Endothelial cell of umbilical vein (primary cell): Measurements from ENCODE around the gene RNH1. TPM values are rescaled to one million over a fixed set of nuclear protein-coding genes. Genes with fewer than 3 reads are reported as not detected.

ENCODE experiments used
- BruUV-seq: library from RNA; stranded (reverse); fragments of 400-500 nt; replicated peaks from 2 replicates; lab custom pipeline; 2021; lab: Mats Ljungman, UMichigan
- CTCF ChIA-PET: fragments of 300-600, 350-600 bp; sonication (Branson Sonifier 250); formaldehyde crosslinking; loops from one replicate; lab custom pipeline; 2021; ENCODE audit warnings: antibody characterized with exemption, inconsistent platforms; lab: Charles Lee
- POLR2A ChIA-PET: fragments of 300-600, 350-600 bp; sonication (Branson Sonifier 250); formaldehyde crosslinking; loops from one replicate; lab custom pipeline; 2021; ENCODE audit warnings: antibody characterized with exemption, inconsistent platforms; lab: Charles Lee
- DNase-seq: peaks from one replicate; pipeline ENCODE4 v3.0.0-alpha.2; 2011; ENCODE audit warnings: low read depth, low spot score
- FAIRE-seq: peaks from 2 replicates; lab custom pipeline; 2011; peaks lifted over from hg19 to GRCh38; lab: Jason Lieb, UNC
- H2AFZ ChIP-seq: 2 replicates; pipeline ENCODE4 v1.6.0; 2012; ENCODE audit warnings: low read depth, low read length, control low read depth, inconsistent platforms
- H3K27ac ChIP-seq: 2 replicates; pipeline ENCODE4 v1.5.1; 2011; ENCODE audit warnings: low read depth, mild to moderate bottlenecking, control low read depth, low read length, moderate library complexity; ENCODE audit not compliant: insufficient read depth
- H3K27me3 ChIP-seq, 2 experiments: 2 replicates each; pipeline versions ENCODE4 v1.6.0 to v1.6.1; 2011; ENCODE audit warnings: low read length in 2 of 2, mixed read lengths in 1 of 2; ENCODE audit not compliant: control insufficient read depth in 2 of 2, insufficient read depth in 2 of 2
- H3K36me3 ChIP-seq, 2 experiments: 2 replicates in 1 of 2; 3 replicates in 1 of 2; pipeline ENCODE4 v1.5.1; 2011; ENCODE audit warnings: low read length in 2 of 2, mild to moderate bottlenecking in 1 of 2, moderate library complexity in 1 of 2; ENCODE audit not compliant: control insufficient read depth in 2 of 2, insufficient read depth in 2 of 2; ENCODE audit errors: extremely low read depth in 1 of 2
- H3K4me1 ChIP-seq: 3 replicates; pipeline ENCODE4 v1.5.1; 2011; ENCODE audit warnings: mild to moderate bottlenecking, low read length; ENCODE audit not compliant: control insufficient read depth, insufficient read depth; ENCODE audit errors: extremely low read depth
- H3K4me2 ChIP-seq: 2 replicates; pipeline ENCODE4 v1.6.1; 2011; ENCODE audit warnings: low read length, control low read depth, mixed read lengths; ENCODE audit not compliant: insufficient read depth
- H3K4me3 ChIP-seq, 3 experiments: fragments of 200-600 bp in 1 of 3; sonication (generic), shearing (Covaris generic) in 1 of 3; replicated peaks in 1 of 3; 2 replicates each; pipeline ENCODE4 v1.5.1; 2011 to 2016; ENCODE audit warnings: control low read depth in 3 of 3, low read length in 3 of 3, mild to moderate bottlenecking in 2 of 3, inconsistent platforms in 1 of 3, low read depth in 1 of 3, moderate library complexity in 1 of 3; ENCODE audit not compliant: insufficient read depth in 1 of 3
- H3K79me2 ChIP-seq: 2 replicates; pipeline ENCODE4 v1.6.0; 2012; ENCODE audit warnings: low read length, inconsistent platforms; ENCODE audit not compliant: control insufficient read depth, insufficient read depth
- H3K9ac ChIP-seq: replicated peaks from 2 replicates; pipeline ENCODE3; 2011; ENCODE audit warnings: low read length, control low read depth; ENCODE audit not compliant: insufficient read depth; ENCODE audit errors: extremely low read depth
- H3K9me1 ChIP-seq: replicated peaks from 3 replicates; pipeline ENCODE4 v1.6.0; 2011; ENCODE audit warnings: mild to moderate bottlenecking, low read length; ENCODE audit not compliant: control insufficient read depth, insufficient read depth; ENCODE audit errors: extremely low read depth
- H3K9me3 ChIP-seq: replicated peaks from 2 replicates; pipeline ENCODE4 v1.5.1; 2012; ENCODE audit warnings: low read length, inconsistent platforms; ENCODE audit not compliant: control insufficient read depth, insufficient read depth
- H4K20me1 ChIP-seq: replicated peaks from 2 replicates; pipeline ENCODE3; 2011; ENCODE audit warnings: mild to moderate bottlenecking, low read length; ENCODE audit not compliant: control insufficient read depth, insufficient read depth; ENCODE audit errors: extremely low read depth
- EZH2 ChIP-seq: IDR thresholded peaks from 2 replicates; pipeline ENCODE4 v1.6.1; 2012; ENCODE audit warnings: borderline replicate concordance, low read depth, mild to moderate bottlenecking, moderate library complexity, low read length, inconsistent platforms; ENCODE audit not compliant: severe bottlenecking
- FOS ChIP-seq: IDR thresholded peaks from 2 replicates; pipeline ENCODE4 v1.6.1; 2011; ENCODE audit warnings: mild to moderate bottlenecking, low read length, moderate library complexity, borderline replicate concordance; ENCODE audit not compliant: insufficient read depth
- GATA2 ChIP-seq: IDR thresholded peaks from 2 replicates; pipeline ENCODE4 v1.7.0; 2011; ENCODE audit warnings: low read depth, mild to moderate bottlenecking, moderate library complexity, mixed read lengths, low read length; ENCODE audit not compliant: insufficient read length, insufficient read depth
- JUN ChIP-seq: IDR thresholded peaks from 2 replicates; pipeline ENCODE4 v1.6.1; 2011; ENCODE audit warnings: borderline replicate concordance, low read depth; ENCODE audit not compliant: insufficient read length, insufficient read depth
- MYC ChIP-seq: IDR thresholded peaks from one replicate; pipeline ENCODE4 v1.6.1; 2011; ENCODE audit warnings: mild to moderate bottlenecking, low read depth, low read length
- POLR2A ChIP-seq: IDR thresholded peaks from 2 replicates; pipeline ENCODE4 v1.6.1; 2012; ENCODE audit warnings: low read depth, mild to moderate bottlenecking, control low read depth, low read length
- POLR2AphosphoS5 ChIP-seq: IDR thresholded peaks from 2 replicates; pipeline ENCODE4 v1.6.1; 2012; ENCODE audit warnings: low read depth, mild to moderate bottlenecking, control low read depth, low read length, moderate library complexity; ENCODE audit not compliant: insufficient read depth
- dilution Hi-C: fragments of 300-500 bp; cut with MboI; formaldehyde crosslinking; loops from one replicate; pipeline ENCODE4 v1.15.0; 2019; ENCODE audit warnings: low sequenced_read_pairs; ENCODE audit not compliant: extremely low pct_ligation_motif_present
- intact Hi-C: fragments of 100-400 bp; cut with micrococcal nuclease; formaldehyde crosslinking; loops from one replicate; pipeline ENCODE4 v1.10.0; 2022
- polyA plus RNA-seq, 4 experiments: library from polyadenylated mRNA; depleted of rRNA in 3 of 4; stranded (reverse) in 3 of 4; unstranded in 1 of 4; fragments of >200 nt; gene quantifications; 2 replicates each; pipeline versions ENCODE4 v1.2.1 to v1.2.3, GENCODE V29; 2011 to 2012; ENCODE audit warnings: missing spikeins in 1 of 4
- total RNA-seq: library from RNA; stranded (reverse); gene quantifications from 2 replicates; pipeline ENCODE4 v1.2.3, GENCODE V29; 2021
- TF ChIP-seq, protein P1 (sequence below): IDR thresholded peaks from 2 replicates; pipeline ENCODE4 v1.6.1; 2011; ENCODE audit not compliant: insufficient read depth, insufficient read length
- TF ChIP-seq, protein P2 (sequence below), 2 donors: IDR thresholded peaks; 1 replicate in 1 of 2; 2 replicates in 1 of 2; pipeline ENCODE4 v1.5.1; 2011; ENCODE audit warnings: low read length in 2 of 2, mild to moderate bottlenecking in 2 of 2, moderate library complexity in 2 of 2, control low read depth in 1 of 2, inconsistent platforms in 1 of 2, low read depth in 1 of 2; ENCODE audit not compliant: insufficient read depth in 1 of 2; ENCODE audit errors: extremely low read depth in 1 of 2

The RNH1 gene
- total and polyA plus RNA-seq, 2 donors (not counting 3 experiments of a cell fraction or from before 2014, with no cell fraction given) = 144 to 198 TPM

DNA sequence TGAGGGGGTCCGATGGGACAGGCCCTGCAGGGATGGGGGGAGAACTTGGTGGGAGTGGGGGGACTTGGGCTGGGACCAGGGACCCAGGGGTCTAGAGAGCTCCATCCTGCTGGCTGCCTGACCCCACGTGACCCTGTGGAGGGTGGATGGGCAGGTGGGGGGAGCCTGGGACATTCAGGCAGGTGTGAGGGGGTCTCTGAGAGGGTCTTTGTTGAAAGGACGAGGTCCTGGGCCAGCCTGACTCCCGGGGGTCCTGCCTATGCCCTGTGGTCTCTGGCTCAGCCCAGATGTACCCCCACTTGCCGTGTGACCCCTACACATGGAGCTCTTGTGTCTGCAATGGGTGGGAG, 37.8 kb upstream of the RNH1 start:
- Histone ChIP-seq H3K9me1 (no peaks in the 10 kb centered on the region), H3K79me2 (no peaks in the 10 kb centered on the region), H3K4me1 (no peaks in the 10 kb centered on the region), H3K9me3 (no peaks in the 10 kb centered on the region), H3K27ac (no peak overlapping the region), H2AFZ (no peak overlapping the region), H3K36me3 (no peaks in the 10 kb centered on the region), H3K4me3 (no peak overlapping the region), H3K4me2 (no peak overlapping the region), H4K20me1 (no peaks in the 10 kb centered on the region), H3K27me3 (no peaks in the 10 kb centered on the region), H3K9ac (no peak overlapping the region)
- dilution Hi-C loops = no loop called here
- TF ChIP-seq EZH2 = no peak
- TF ChIP-seq FOS = no peak
- no peak for TF ChIP-seq GATA2
- no peak for TF ChIP-seq MYC
- TF ChIP-seq, protein P1, sequence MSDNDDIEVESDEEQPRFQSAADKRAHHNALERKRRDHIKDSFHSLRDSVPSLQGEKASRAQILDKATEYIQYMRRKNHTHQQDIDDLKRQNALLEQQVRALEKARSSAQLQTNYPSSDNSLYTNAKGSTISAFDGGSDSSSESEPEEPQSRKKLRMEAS = no peak
- no peak for TF ChIP-seq JUN
- no peak for TF ChIP-seq POLR2A
- no peak for TF ChIP-seq POLR2AphosphoS5
- TF ChIP-seq, protein P2, sequence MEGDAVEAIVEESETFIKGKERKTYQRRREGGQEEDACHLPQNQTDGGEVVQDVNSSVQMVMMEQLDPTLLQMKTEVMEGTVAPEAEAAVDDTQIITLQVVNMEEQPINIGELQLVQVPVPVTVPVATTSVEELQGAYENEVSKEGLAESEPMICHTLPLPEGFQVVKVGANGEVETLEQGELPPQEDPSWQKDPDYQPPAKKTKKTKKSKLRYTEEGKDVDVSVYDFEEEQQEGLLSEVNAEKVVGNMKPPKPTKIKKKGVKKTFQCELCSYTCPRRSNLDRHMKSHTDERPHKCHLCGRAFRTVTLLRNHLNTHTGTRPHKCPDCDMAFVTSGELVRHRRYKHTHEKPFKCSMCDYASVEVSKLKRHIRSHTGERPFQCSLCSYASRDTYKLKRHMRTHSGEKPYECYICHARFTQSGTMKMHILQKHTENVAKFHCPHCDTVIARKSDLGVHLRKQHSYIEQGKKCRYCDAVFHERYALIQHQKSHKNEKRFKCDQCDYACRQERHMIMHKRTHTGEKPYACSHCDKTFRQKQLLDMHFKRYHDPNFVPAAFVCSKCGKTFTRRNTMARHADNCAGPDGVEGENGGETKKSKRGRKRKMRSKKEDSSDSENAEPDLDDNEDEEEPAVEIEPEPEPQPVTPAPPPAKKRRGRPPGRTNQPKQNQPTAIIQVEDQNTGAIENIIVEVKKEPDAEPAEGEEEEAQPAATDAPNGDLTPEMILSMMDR (IDR thresholded peaks at IDR 0.05; ENCODE audit: extremely low read depth in 1 of 2, insufficient read depth in 1 of 2, low read depth in 1 of 2, low read length in 2 of 2) = no peak
- FAIRE-seq (no peak), DNase-seq (no peak)
- ChIA-PET POLR2A (no interaction called here), CTCF (interaction anchor here (1.9 kb wide), 1 partner anchor 10 kb away, joined by 7 read pairs; no protein-coding TSS in a partner anchor)
- intact Hi-C loops = no loop called here
- BruUV-seq = no TSS peak
